IPS-18a (cell line): ENCODE results near the gene LMTK2.

Experiments
- H3K27ac ChIP-seq: one replicate; pipeline ENCODE4 v1.5.1; 2013; ENCODE audit warnings: low read length
- H3K27me3 ChIP-seq: one replicate; pipeline ENCODE4 v1.6.1; 2013; ENCODE audit warnings: mild to moderate bottlenecking, low read length; ENCODE audit not compliant: control insufficient read depth, insufficient read depth
- H3K36me3 ChIP-seq: one replicate; pipeline ENCODE4 v1.6.1; 2013; ENCODE audit warnings: low read depth, low read length; ENCODE audit not compliant: control insufficient read depth
- H3K4me1 ChIP-seq: one replicate; pipeline ENCODE4 v1.6.1; 2013; ENCODE audit warnings: low read depth, low read length; ENCODE audit not compliant: control insufficient read depth
- H3K4me3 ChIP-seq: one replicate; pipeline ENCODE4 v1.5.1; 2013; ENCODE audit warnings: low read length
- H3K9ac ChIP-seq: one replicate; pipeline ENCODE4 v1.6.1; 2013; ENCODE audit warnings: mild to moderate bottlenecking, low read length, moderate library complexity
- H3K9me3 ChIP-seq: one replicate; pipeline ENCODE4 v1.6.1; 2013; ENCODE audit warnings: low read depth, low read length; ENCODE audit not compliant: control insufficient read depth

The LMTK2 gene

DNA sequence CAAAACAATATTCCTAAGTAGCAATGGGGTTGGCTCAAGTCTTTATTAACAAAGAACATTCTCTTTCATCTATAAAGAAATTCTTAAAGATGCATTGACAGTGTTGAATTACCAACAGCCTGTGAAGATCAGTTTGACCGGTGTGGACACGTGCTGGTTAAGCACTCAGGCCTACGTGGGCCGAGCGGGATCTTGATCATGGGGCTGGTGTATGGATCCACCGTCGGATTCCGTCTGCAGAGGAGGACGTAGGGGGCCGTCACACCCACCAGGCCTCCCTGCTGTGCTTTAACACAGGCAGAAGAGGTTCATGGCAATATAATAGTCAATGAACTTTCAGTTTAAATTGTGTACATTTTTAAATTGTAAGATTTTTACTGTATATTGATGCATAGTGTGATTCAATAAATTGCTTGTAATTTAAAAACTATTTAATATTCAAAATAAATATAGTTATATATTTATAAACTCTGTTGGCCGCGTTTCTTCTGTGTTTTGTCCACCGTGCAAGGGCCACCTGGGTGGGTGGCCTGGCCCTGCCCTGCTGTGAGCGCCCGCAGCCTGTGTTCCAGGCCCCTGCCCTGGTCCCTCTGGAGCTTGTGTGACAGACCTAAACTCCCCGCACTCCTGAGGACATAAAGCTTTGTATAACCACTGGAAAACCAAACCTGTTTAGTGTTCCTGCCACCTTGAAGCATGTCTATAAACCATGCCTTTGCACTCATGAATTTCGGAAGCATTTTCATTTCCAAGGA is 102.7 kb downstream of the LMTK2 start:
- no peak overlapping the region for H3K4me3 ChIP-seq
- peaks cover 8% of the 10 kb centered on the region for H3K36me3 ChIP-seq
- H3K9me3 ChIP-seq: no peaks in the 10 kb centered on the region
- no peak overlapping the region for H3K9ac ChIP-seq
- no peak overlapping the region for H3K27ac ChIP-seq
- no peaks in the 10 kb centered on the region for H3K4me1 ChIP-seq
- H3K27me3 ChIP-seq: no peaks in the 10 kb centered on the region

DNA sequence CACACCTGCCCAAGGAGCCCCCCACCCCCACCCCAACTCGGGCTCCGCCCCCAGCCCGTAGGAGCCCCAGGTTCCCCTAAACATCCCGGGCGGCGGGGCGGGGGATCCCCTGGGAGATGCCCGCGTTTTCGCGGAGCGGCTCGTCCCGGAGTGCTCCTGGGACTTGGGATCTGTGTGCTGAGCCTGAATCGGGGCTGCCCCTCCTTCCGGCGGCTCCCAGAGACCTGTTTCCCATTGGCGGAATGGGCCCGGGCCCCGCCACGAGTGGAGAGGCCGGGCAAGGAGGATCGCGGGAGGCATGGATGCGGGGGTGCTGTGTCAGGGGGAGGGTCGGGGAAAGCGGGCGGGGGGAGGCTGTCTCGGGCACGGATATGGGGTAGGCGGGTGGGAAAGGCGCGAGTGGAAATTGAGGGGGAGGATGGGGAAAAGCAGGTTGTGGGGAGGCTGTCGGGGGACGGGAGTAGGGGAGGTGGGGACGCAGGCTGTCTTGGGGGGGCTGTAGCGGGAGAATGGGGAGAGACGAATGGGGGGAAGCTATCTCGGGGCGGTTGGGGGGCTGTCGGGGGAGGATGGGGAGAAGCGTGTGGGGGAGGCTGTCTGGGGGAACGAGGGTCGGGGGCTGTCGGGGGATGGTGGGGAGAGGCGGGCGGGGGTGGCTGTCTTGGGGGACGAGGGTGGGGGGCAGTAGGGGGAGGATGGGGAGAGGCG is 104.0 kb downstream of the LMTK2 start:
- Histone ChIP-seq H3K27me3 (no peaks in the 10 kb centered on the region), H3K4me1 (no peaks in the 10 kb centered on the region), H3K9ac (no peak overlapping the region), H3K36me3 (peaks cover 8% of the 10 kb centered on the region), H3K4me3 (peak overlapping the region; percentile 44), H3K9me3 (no peaks in the 10 kb centered on the region), H3K27ac (no peak overlapping the region)

- Histone ChIP-seq H3K4me3 (peak within 1 kb of the TSS; percentile 44), H3K36me3 (peaks cover 8% of the 10 kb centered on the region), H3K27ac (no peak within 1 kb of the TSS), H3K9ac (no peak within 1 kb of the TSS), H3K27me3 (no peaks in the 10 kb centered on the region), H3K4me1 (no peaks in the 10 kb centered on the region), H3K9me3 (no peaks in the 10 kb centered on the region)
Measured at GRCh38 chr7:98211221-98211675, 104.6 kb downstream of the LMTK2 start, which contains the start of gene BHLHA15. Gene BHLHA15, plus strand, starts transcription at chr7:98211439. Its CDS starts 871 bp downstream, at chr7:98212310.

GRCh38 chr7:98211676-98212531 is 105.2 kb downstream of the LMTK2 start:
- Histone ChIP-seq H3K4me1 (no peaks in the 10 kb centered on the region), H3K27ac (no peak overlapping the region), H3K4me3 (no peak overlapping the region), H3K36me3 (peaks cover 3% of the 10 kb centered on the region), H3K27me3 (no peaks in the 10 kb centered on the region), H3K9me3 (no peaks in the 10 kb centered on the region), H3K9ac (no peak overlapping the region)

- no peaks in the 10 kb centered on the region for H3K9me3 ChIP-seq
- H3K27me3 ChIP-seq: no peaks in the 10 kb centered on the region
- H3K4me3 ChIP-seq: no peak overlapping the region
- H3K36me3 ChIP-seq: no peaks in the 10 kb centered on the region
- H3K9ac ChIP-seq: no peak overlapping the region
- no peaks in the 10 kb centered on the region for H3K4me1 ChIP-seq
- H3K27ac ChIP-seq: no peak overlapping the region
Measured at GRCh38 chr7:98212532-98213041, 105.9 kb downstream of the LMTK2 start.

DNA sequence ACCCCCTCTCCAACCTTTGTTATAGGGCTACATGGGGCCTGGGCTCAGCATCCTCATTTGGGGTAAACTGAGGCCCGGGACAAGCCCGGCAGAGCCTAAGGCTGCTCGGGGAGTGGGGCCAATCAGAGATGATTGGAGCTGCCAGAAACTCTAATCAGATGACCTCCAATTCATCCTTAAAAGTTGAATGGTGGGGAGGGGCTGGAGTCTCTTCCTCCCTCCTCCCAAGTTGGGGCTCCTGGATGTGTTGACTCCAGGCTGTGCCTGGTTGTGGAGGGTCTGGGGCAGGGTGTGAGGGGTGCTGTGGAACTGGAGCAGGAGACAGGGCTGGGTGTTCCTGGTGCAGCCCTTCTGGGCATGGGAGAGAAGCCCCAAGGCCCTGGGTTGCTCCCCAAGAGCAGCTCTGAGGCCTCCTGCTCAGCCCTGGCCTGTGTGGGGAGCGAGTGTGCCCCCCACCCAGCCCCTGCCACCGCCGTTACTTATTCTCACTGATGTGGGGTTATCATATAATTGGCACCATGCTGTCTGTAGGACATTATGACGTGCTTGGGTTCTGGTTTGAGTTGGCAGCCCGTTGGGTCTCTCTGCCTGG is 106.7 kb downstream of the LMTK2 start:
- no peaks in the 10 kb centered on the region for H3K27me3 ChIP-seq
- H3K9me3 ChIP-seq: no peaks in the 10 kb centered on the region
- H3K27ac ChIP-seq: no peak overlapping the region
- H3K36me3 ChIP-seq: no peaks in the 10 kb centered on the region
- H3K4me3 ChIP-seq: no peak overlapping the region
- H3K4me1 ChIP-seq: no peaks in the 10 kb centered on the region
- H3K9ac ChIP-seq: no peak overlapping the region

GRCh38 chr7:98213888-98214810 is 107.5 kb downstream of the LMTK2 start:
- Histone ChIP-seq H3K4me1 (no peaks in the 10 kb centered on the region), H3K27ac (no peak overlapping the region), H3K27me3 (no peaks in the 10 kb centered on the region), H3K9me3 (no peaks in the 10 kb centered on the region), H3K4me3 (no peak overlapping the region), H3K9ac (no peak overlapping the region), H3K36me3 (no peaks in the 10 kb centered on the region)

GRCh38 chr7:98214811-98215321 is 108.2 kb downstream of the LMTK2 start:
- Histone ChIP-seq H3K4me3 (no peak overlapping the region), H3K4me1 (no peaks in the 10 kb centered on the region), H3K27ac (no peak overlapping the region), H3K9me3 (no peaks in the 10 kb centered on the region), H3K36me3 (no peaks in the 10 kb centered on the region), H3K27me3 (no peaks in the 10 kb centered on the region), H3K9ac (no peak overlapping the region)

- Histone ChIP-seq H3K4me3 (no peak overlapping the region), H3K9ac (no peak overlapping the region), H3K27me3 (no peaks in the 10 kb centered on the region), H3K4me1 (no peaks in the 10 kb centered on the region), H3K36me3 (no peaks in the 10 kb centered on the region), H3K27ac (no peak overlapping the region), H3K9me3 (no peaks in the 10 kb centered on the region)
Measured at GRCh38 chr7:98215561-98216495, 109.2 kb downstream of the LMTK2 start.
